ENCODE results near the gene RAB3GAP1. TPM values are rescaled to one million over a fixed set of nuclear protein-coding genes. Genes with fewer than 3 reads are reported as not detected.

RAB3GAP1 gene
- total RNA-seq, 1 experiment from 2014 or later, result 84.6 TPM

DNA sequence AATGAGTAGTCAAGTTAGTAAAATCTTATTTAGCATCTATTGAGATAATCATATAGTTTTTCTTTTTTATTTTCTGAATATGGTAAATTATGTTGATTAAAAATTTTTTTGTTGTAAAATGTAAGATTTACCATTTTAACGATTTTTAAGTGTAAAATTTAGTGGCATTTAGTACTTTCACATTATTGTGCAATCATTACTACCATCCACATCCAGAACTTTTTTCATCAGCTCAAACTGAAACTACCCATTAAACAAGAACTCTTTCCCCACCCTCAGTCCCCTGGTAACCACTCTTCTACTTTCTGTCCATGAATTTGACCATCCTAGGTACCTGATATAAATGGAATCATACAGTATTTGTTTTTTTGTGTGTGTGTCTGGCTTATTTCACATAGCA is 11.1 kb downstream of the RAB3GAP1 start:
- no peak for DNase-seq
- H3K27me3 ChIP-seq (ENCODE audit: low read length), result no peaks in the 10 kb centered on the region
- peaks cover 9% of the 10 kb centered on the region; the same call in 1 of the 2 replicates for H3K9me3 ChIP-seq (ENCODE audit: low read length)
- H3K36me3 ChIP-seq (ENCODE audit: insufficient read depth, low read length), result peaks cover 88% of the 10 kb centered on the region
- no peaks in the 10 kb centered on the region for H3K9me2 ChIP-seq (replicated peaks; ENCODE audit: insufficient read depth, low read length)
- H2AFZ ChIP-seq (ENCODE audit: low read length), result no peak overlapping the region
- no peak overlapping the region for H3K9ac ChIP-seq (ENCODE audit: low read length)
- peaks cover 93% of the 10 kb centered on the region for H3K79me2 ChIP-seq (ENCODE audit: low read length)
- no peak overlapping the region for H3K4me3 ChIP-seq (ENCODE audit: low read length)
- no peak overlapping the region for H3K4me2 ChIP-seq (ENCODE audit: low read depth, low read length, poor library complexity, severe bottlenecking)
- no peaks in the 10 kb centered on the region for H3K4me1 ChIP-seq (ENCODE audit: low read length)
- no peaks in the 10 kb centered on the region for H4K20me1 ChIP-seq (ENCODE audit: insufficient read depth, low read depth, low read length)
- no peak overlapping the region for H3K27ac ChIP-seq (ENCODE audit: low read length)

GRCh38 chr2:135064149-135064548 is 12.1 kb downstream of the RAB3GAP1 start:
- Histone ChIP-seq H3K4me2 (ENCODE audit: low read depth, low read length, poor library complexity, severe bottlenecking) (no peak overlapping the region), H2AFZ (ENCODE audit: low read length) (no peak overlapping the region), H3K79me2 (ENCODE audit: low read length) (peaks cover 94% of the 10 kb centered on the region), H3K4me3 (ENCODE audit: low read length) (no peak overlapping the region), H3K9me2 (replicated peaks; ENCODE audit: insufficient read depth, low read length) (no peaks in the 10 kb centered on the region), H3K9ac (ENCODE audit: low read length) (no peak overlapping the region), H3K27ac (ENCODE audit: low read length) (no peak overlapping the region), H3K36me3 (ENCODE audit: insufficient read depth, low read length) (peaks cover 87% of the 10 kb centered on the region), H3K27me3 (ENCODE audit: low read length) (no peaks in the 10 kb centered on the region), H4K20me1 (ENCODE audit: insufficient read depth, low read depth, low read length) (no peaks in the 10 kb centered on the region), H3K4me1 (ENCODE audit: low read length) (no peaks in the 10 kb centered on the region), H3K9me3 (ENCODE audit: low read length) (peaks cover 9% of the 10 kb centered on the region; the same call in 1 of the 2 replicates)
- no peak for DNase-seq

DNA sequence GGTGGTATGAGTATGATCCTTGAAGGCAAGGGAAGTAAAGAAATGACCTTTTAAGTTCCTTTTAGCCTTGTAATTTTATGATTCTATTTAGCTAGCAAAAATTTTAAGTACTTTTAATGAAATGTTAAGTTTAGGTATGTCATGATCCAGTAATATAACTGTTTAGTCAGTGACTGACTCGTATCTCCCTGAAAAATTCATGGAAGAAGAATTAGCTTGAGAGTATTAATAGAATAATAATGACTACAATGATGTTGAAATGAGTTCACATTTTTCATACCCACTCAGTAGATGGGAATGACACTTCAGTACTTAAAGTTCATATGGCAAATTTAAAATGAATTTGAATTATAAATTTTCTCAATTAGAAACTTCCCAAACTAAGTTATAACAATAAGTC is 14.6 kb downstream of the RAB3GAP1 start:
- peaks cover 83% of the 10 kb centered on the region for H3K36me3 ChIP-seq (ENCODE audit: insufficient read depth, low read length)
- no peak overlapping the region for H3K4me2 ChIP-seq (ENCODE audit: low read depth, low read length, poor library complexity, severe bottlenecking)
- H3K9me3 ChIP-seq (ENCODE audit: low read length), result peaks cover 18% of the 10 kb centered on the region
- no peak for DNase-seq
- peaks cover 96% of the 10 kb centered on the region for H3K79me2 ChIP-seq (ENCODE audit: low read length)
- H3K4me1 ChIP-seq (ENCODE audit: low read length), result no peaks in the 10 kb centered on the region
- H3K9me2 ChIP-seq (replicated peaks; ENCODE audit: insufficient read depth, low read length), result no peaks in the 10 kb centered on the region
- no peak overlapping the region for H2AFZ ChIP-seq (ENCODE audit: low read length)
- H3K4me3 ChIP-seq (ENCODE audit: low read length), result no peak overlapping the region
- no peak overlapping the region for H3K9ac ChIP-seq (ENCODE audit: low read length)
- H4K20me1 ChIP-seq (ENCODE audit: insufficient read depth, low read depth, low read length), result no peaks in the 10 kb centered on the region
- H3K27me3 ChIP-seq (ENCODE audit: low read length), result no peaks in the 10 kb centered on the region
- H3K27ac ChIP-seq (ENCODE audit: low read length), result no peak overlapping the region

GRCh38 chr2:135072125-135072997 is 20.3 kb downstream of the RAB3GAP1 start:
- Histone ChIP-seq H4K20me1 (ENCODE audit: insufficient read depth, low read depth, low read length) (no peaks in the 10 kb centered on the region), H3K36me3 (ENCODE audit: insufficient read depth, low read length) (peaks cover 57% of the 10 kb centered on the region), H2AFZ (ENCODE audit: low read length) (no peak overlapping the region)

GRCh38 chr2:135074216-135074615 is 22.1 kb downstream of the RAB3GAP1 start:
- H3K9me2 ChIP-seq (replicated peaks; ENCODE audit: insufficient read depth, low read length), result no peaks in the 10 kb centered on the region
- H2AFZ ChIP-seq (ENCODE audit: low read length), result no peak overlapping the region
- H3K9me3 ChIP-seq (ENCODE audit: low read length), result peaks cover 18% of the 10 kb centered on the region
- H3K9ac ChIP-seq (ENCODE audit: low read length), result no peak overlapping the region
- H3K79me2 ChIP-seq (ENCODE audit: low read length), result peaks cover 97% of the 10 kb centered on the region
- H3K27ac ChIP-seq (ENCODE audit: low read length), result no peak overlapping the region
- peaks cover 44% of the 10 kb centered on the region for H3K36me3 ChIP-seq (ENCODE audit: insufficient read depth, low read length)
- no peak overlapping the region for H3K4me3 ChIP-seq (ENCODE audit: low read length)
- no peak overlapping the region for H3K4me2 ChIP-seq (ENCODE audit: low read depth, low read length, poor library complexity, severe bottlenecking)
- H4K20me1 ChIP-seq (ENCODE audit: insufficient read depth, low read depth, low read length), result no peaks in the 10 kb centered on the region
- no peak for DNase-seq
- H3K27me3 ChIP-seq (ENCODE audit: low read length), result no peaks in the 10 kb centered on the region
- no peaks in the 10 kb centered on the region for H3K4me1 ChIP-seq (ENCODE audit: low read length)

More at GRCh38 chr2:135072125-135072997, 20.3 kb downstream of the RAB3GAP1 start:
- Histone ChIP-seq H3K9me2 (replicated peaks; ENCODE audit: insufficient read depth, low read length) (no peaks in the 10 kb centered on the region), H3K9ac (ENCODE audit: low read length) (no peak overlapping the region), H3K27me3 (ENCODE audit: low read length) (no peaks in the 10 kb centered on the region), H3K4me2 (ENCODE audit: low read depth, low read length, poor library complexity, severe bottlenecking) (no peak overlapping the region), H3K4me1 (ENCODE audit: low read length) (no peaks in the 10 kb centered on the region), H3K4me3 (ENCODE audit: low read length) (no peak overlapping the region), H3K79me2 (ENCODE audit: low read length) (peaks cover 100% of the 10 kb centered on the region), H3K27ac (ENCODE audit: low read length) (no peak overlapping the region), H3K9me3 (ENCODE audit: low read length) (peaks cover 18% of the 10 kb centered on the region)
- peak; percentile 56 for DNase-seq

DNA sequence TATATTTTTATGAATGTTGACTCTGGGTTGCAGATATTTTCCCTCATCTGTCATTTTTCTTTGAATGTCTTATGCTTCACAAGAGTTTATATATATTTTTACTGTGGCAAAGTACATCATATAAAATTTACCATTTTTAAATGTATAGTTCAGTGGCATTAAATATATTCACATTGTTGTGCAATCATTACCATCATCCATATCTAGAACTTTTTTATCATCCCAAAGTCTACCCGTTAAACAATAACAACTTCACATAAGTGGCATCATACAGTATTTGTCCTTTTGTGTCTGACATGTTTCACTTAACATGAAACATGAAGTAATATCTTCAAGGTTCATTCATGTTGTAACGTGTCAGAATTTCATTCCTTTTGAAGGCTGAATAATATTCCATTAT is 24.5 kb downstream of the RAB3GAP1 start:
- no peaks in the 10 kb centered on the region for H4K20me1 ChIP-seq (ENCODE audit: insufficient read depth, low read depth, low read length)
- no peaks in the 10 kb centered on the region for H3K9me2 ChIP-seq (replicated peaks; ENCODE audit: insufficient read depth, low read length)
- H3K4me1 ChIP-seq (ENCODE audit: low read length), result no peaks in the 10 kb centered on the region
- peaks cover 94% of the 10 kb centered on the region for H3K79me2 ChIP-seq (ENCODE audit: low read length)
- no peak for DNase-seq
- H3K9ac ChIP-seq (ENCODE audit: low read length), result no peak overlapping the region
- no peak overlapping the region for H2AFZ ChIP-seq (ENCODE audit: low read length)
- H3K9me3 ChIP-seq (ENCODE audit: low read length), result peaks cover 10% of the 10 kb centered on the region
- peaks cover 33% of the 10 kb centered on the region for H3K36me3 ChIP-seq (ENCODE audit: insufficient read depth, low read length)
- H3K4me2 ChIP-seq (ENCODE audit: low read depth, low read length, poor library complexity, severe bottlenecking), result no peak overlapping the region
- H3K27me3 ChIP-seq (ENCODE audit: low read length), result no peaks in the 10 kb centered on the region
- H3K27ac ChIP-seq (ENCODE audit: low read length), result no peak overlapping the region
- no peak overlapping the region for H3K4me3 ChIP-seq (ENCODE audit: low read length)

DNA sequence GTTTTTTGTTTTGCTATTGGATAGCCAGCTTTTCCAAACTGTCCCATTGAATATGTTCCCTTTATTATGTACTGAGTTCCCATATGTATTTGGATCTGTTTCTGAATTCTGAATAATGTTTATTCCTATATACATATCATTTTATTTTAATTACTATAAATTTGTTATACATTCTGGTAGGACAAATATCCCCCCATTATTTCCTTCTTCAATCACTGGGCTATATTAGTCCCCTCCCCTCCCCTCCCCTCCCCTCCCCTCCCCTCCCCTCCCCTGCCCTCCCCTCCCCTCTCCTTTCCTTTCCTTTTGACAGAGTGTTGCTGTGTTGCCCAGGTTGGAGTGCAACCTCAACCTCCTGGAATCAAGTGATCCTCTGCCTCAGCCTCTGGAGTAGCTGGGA is 26.3 kb downstream of the RAB3GAP1 start:
- H3K4me2 ChIP-seq (ENCODE audit: low read depth, low read length, poor library complexity, severe bottlenecking), result no peak overlapping the region
- H3K4me3 ChIP-seq (ENCODE audit: low read length), result no peak overlapping the region
- H3K9me2 ChIP-seq (replicated peaks; ENCODE audit: insufficient read depth, low read length), result no peaks in the 10 kb centered on the region
- H3K79me2 ChIP-seq (ENCODE audit: low read length), result peaks cover 88% of the 10 kb centered on the region
- no peaks in the 10 kb centered on the region for H4K20me1 ChIP-seq (ENCODE audit: insufficient read depth, low read depth, low read length)
- no peaks in the 10 kb centered on the region for H3K9me3 ChIP-seq (ENCODE audit: low read length)
- DNase-seq, result no peak
- no peak overlapping the region for H3K9ac ChIP-seq (ENCODE audit: low read length)
- H3K27ac ChIP-seq (ENCODE audit: low read length), result no peak overlapping the region
- no peaks in the 10 kb centered on the region for H3K27me3 ChIP-seq (ENCODE audit: low read length)
- H3K36me3 ChIP-seq (ENCODE audit: insufficient read depth, low read length), result peaks cover 27% of the 10 kb centered on the region
- no peak overlapping the region for H2AFZ ChIP-seq (ENCODE audit: low read length)
- no peaks in the 10 kb centered on the region for H3K4me1 ChIP-seq (ENCODE audit: low read length)

- Histone ChIP-seq H4K20me1 (ENCODE audit: insufficient read depth, low read depth, low read length) (no peaks in the 10 kb centered on the region), H3K4me1 (ENCODE audit: low read length) (no peaks in the 10 kb centered on the region), H3K27me3 (ENCODE audit: low read length) (no peaks in the 10 kb centered on the region), H2AFZ (ENCODE audit: low read length) (no peak overlapping the region), H3K9me2 (replicated peaks; ENCODE audit: insufficient read depth, low read length) (no peaks in the 10 kb centered on the region), H3K36me3 (ENCODE audit: insufficient read depth, low read length) (peaks cover 10% of the 10 kb centered on the region; the same call in 1 of the 2 replicates), H3K4me2 (ENCODE audit: low read depth, low read length, poor library complexity, severe bottlenecking) (no peak overlapping the region), H3K27ac (ENCODE audit: low read length) (no peak overlapping the region), H3K9me3 (ENCODE audit: low read length) (no peaks in the 10 kb centered on the region; the same call in 1 of the 2 replicates), H3K79me2 (ENCODE audit: low read length) (peaks cover 85% of the 10 kb centered on the region), H3K9ac (ENCODE audit: low read length) (no peak overlapping the region), H3K4me3 (ENCODE audit: low read length) (no peak overlapping the region)
- no peak for DNase-seq
Measured at GRCh38 chr2:135086222-135086621, 34.1 kb downstream of the RAB3GAP1 start.
